Measurements from ENCODE around the gene FAAP24.
"Not testable (repeated sequence)": the region's sequence is repeated elsewhere in the genome, so short reads cannot be mapped to it uniquely, and the experiment has no call there.

FAAP24 gene

DNA sequence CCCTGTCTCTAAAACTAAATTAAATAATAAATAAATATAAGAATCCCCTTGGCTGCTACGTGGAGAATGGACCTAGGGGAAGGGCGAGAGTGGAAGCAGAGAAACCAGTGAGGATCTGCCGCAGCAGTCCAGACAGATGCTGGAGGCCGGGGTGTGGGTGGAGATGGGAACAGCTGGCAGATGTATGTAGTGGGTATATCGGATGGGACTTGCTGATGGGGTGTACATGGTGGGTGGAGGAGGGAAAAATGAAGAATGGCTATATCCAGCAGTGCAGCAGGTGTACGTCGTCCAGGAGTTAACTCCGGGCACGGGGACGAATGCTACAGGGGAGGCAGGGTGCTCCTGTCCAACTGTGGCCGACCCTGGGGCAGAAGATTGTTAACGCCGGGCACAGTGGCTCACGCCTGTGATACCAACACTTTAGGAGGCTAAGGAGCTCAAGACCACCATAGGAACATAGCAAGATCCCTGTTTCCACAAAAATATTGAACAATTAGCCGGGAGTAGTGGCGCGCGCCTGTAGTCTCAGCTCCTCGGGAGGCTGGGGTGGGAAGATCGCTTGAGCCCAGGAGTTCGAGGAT, 938 bp upstream of the FAAP24 start:
- Histone ChIP-seq H3K9ac (ENCODE audit: low read depth, low read length) (no peak overlapping the region), H3K27me3 (ENCODE audit: control insufficient read depth, insufficient read depth, low read length) (no peaks in the 10 kb centered on the region), H3K4me3 (ENCODE audit: low read depth, low read length) (peak overlapping the region; percentile 78), H3K27ac (ENCODE audit: low read depth, low read length) (no peak overlapping the region), H3K9me3 (ENCODE audit: control insufficient read depth, insufficient read depth, low read length) (no peaks in the 10 kb centered on the region), H3K4me1 (ENCODE audit: control insufficient read depth, insufficient read depth, low read length) (no peaks in the 10 kb centered on the region), H3K36me3 (ENCODE audit: control insufficient read depth, insufficient read depth, low read length) (peaks cover 9% of the 10 kb centered on the region; the same call in 1 of the 2 replicates)

DNA sequence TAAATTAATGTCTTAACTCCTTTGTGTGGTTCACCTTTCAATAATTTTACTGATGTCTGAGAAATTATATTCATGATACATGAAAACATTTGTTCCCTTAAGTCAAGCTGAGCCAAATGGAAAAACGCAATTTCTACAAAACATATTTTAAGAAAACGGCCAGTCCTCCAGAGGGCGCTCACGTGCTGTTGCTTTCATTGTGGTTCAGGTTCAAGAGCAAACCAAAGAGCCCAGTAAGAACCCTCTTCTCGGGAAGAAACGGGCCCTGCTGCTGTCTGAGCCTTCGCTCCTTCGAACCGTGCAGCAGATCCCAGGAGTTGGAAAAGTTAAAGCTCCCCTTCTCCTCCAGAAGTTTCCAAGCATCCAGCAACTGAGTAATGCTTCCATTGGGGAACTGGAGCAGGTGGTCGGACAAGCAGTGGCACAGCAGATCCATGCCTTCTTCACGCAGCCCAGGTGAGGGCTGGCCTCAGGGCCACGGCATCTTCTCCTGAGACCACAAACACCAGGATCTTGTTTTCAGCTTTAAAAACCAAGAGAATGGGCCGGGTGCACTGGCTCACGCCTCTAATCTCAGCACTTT, 4.3 kb downstream of the FAAP24 start:
- Histone ChIP-seq H3K27ac (ENCODE audit: low read depth, low read length) (no peak overlapping the region), H3K9ac (ENCODE audit: low read depth, low read length) (no peak overlapping the region), H3K27me3 (ENCODE audit: control insufficient read depth, insufficient read depth, low read length) (no peaks in the 10 kb centered on the region), H3K9me3 (ENCODE audit: control insufficient read depth, insufficient read depth, low read length) (no peaks in the 10 kb centered on the region), H3K4me3 (ENCODE audit: low read depth, low read length) (no peak overlapping the region), H3K36me3 (ENCODE audit: control insufficient read depth, insufficient read depth, low read length) (peaks cover 29% of the 10 kb centered on the region), H3K4me1 (ENCODE audit: control insufficient read depth, insufficient read depth, low read length) (no peaks in the 10 kb centered on the region)

DNA sequence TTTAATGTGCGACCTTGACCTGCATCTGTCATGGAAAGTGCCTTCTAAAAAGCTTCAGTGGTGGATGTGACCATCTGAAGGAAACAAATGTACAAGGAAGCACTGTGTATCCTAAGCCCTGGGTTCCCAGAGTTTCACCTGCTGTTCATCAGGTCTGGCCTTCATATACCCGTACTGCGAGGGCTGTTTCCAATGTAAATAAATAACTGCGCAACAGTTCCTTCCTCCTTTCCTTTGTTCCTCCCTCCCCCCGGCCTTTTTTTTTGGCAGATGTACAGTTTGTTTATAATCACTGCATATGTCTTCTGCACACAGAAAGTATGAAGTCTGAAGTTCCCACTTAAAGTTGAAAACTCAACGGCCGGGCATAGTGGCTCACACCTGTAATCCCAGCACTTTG, 5.2 kb downstream of the FAAP24 start:
- peaks cover 29% of the 10 kb centered on the region for H3K36me3 ChIP-seq (ENCODE audit: control insufficient read depth, insufficient read depth, low read length)
- H3K27me3 ChIP-seq (ENCODE audit: control insufficient read depth, insufficient read depth, low read length): no peaks in the 10 kb centered on the region
- no peak overlapping the region for H3K4me3 ChIP-seq (ENCODE audit: low read depth, low read length)
- H3K4me1 ChIP-seq (ENCODE audit: control insufficient read depth, insufficient read depth, low read length): no peaks in the 10 kb centered on the region
- H3K9me3 ChIP-seq (ENCODE audit: control insufficient read depth, insufficient read depth, low read length): no peaks in the 10 kb centered on the region
- H3K27ac ChIP-seq (ENCODE audit: low read depth, low read length): no peak overlapping the region
- no peak overlapping the region for H3K9ac ChIP-seq (ENCODE audit: low read depth, low read length)

DNA sequence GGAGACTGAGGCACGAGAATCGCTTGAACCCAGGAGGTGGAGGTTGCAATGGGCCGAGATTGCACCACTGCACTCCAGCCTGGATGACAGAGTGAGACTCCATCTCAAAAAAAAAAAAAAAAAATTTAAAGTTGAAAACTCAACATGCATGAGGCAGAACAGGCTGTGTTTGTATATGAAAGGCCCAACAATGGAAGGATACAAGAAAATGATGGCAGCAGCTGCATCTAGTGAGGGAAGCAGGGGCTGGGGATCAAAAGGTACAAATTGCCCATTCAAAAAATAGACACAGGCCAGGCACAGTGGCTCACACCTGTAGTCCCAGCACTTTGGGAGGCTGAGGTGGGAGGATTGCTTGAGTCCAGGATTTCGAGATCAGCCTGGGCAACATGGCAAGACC, 5.8 kb downstream of the FAAP24 start:
- H3K4me1 ChIP-seq (ENCODE audit: control insufficient read depth, insufficient read depth, low read length); H3K9me3 ChIP-seq (ENCODE audit: control insufficient read depth, insufficient read depth, low read length); H3K9ac ChIP-seq (ENCODE audit: low read depth, low read length); H3K27me3 ChIP-seq (ENCODE audit: control insufficient read depth, insufficient read depth, low read length); H3K27ac ChIP-seq (ENCODE audit: low read depth, low read length); H3K4me3 ChIP-seq (ENCODE audit: low read depth, low read length): not testable (repeated sequence)
- peaks cover 29% of the 10 kb centered on the region for H3K36me3 ChIP-seq (ENCODE audit: control insufficient read depth, insufficient read depth, low read length)

DNA sequence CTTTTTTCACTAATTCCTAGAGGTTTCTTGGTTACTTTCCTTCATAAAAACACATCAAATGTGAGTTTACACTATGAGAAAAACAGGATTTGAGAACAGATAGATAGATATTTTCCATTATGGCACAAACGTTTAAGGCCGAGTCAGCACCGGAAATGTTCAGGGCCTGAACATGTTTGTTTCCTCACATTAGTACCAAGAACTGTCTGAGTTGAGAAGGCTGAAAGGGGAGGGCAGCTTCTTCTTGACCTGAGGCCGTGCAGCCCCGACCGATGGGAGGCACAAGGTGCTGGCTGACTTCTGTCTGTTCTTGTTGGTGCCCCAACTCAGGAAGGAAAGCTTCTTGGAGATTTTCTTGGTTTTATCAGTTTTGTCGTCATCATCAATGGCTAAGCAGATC, 7.8 kb downstream of the FAAP24 start:
- H3K27me3 ChIP-seq (ENCODE audit: control insufficient read depth, insufficient read depth, low read length); H3K4me3 ChIP-seq (ENCODE audit: low read depth, low read length); H3K4me1 ChIP-seq (ENCODE audit: control insufficient read depth, insufficient read depth, low read length); H3K9ac ChIP-seq (ENCODE audit: low read depth, low read length); H3K27ac ChIP-seq (ENCODE audit: low read depth, low read length); H3K9me3 ChIP-seq (ENCODE audit: control insufficient read depth, insufficient read depth, low read length): not testable (repeated sequence)
- H3K36me3 ChIP-seq (ENCODE audit: control insufficient read depth, insufficient read depth, low read length): peaks cover 34% of the 10 kb centered on the region

DNA sequence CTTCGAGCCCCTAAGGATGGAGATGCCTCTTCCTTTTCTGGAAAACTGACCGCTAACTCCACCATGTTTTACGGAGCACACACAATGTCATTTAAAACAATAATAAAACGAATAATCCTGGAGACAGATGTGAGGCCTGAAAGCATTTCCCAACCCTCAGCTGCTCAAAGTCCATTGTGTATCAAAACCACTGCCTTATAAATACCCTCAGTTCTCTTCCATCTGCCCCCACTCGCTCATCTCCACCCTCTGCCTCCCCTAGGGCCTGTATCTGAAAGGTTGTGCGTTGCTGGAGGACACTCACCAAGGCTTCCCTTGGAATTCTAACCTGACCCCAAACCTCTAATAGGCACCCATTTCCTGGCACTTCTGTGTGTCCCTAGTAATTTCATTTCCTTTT, 10.4 kb downstream of the FAAP24 start:
- H3K9me3 ChIP-seq (ENCODE audit: control insufficient read depth, insufficient read depth, low read length); H3K27me3 ChIP-seq (ENCODE audit: control insufficient read depth, insufficient read depth, low read length); H3K9ac ChIP-seq (ENCODE audit: low read depth, low read length); H3K4me1 ChIP-seq (ENCODE audit: control insufficient read depth, insufficient read depth, low read length); H3K27ac ChIP-seq (ENCODE audit: low read depth, low read length); H3K4me3 ChIP-seq (ENCODE audit: low read depth, low read length): not testable (repeated sequence)
- H3K36me3 ChIP-seq (ENCODE audit: control insufficient read depth, insufficient read depth, low read length): peaks cover 41% of the 10 kb centered on the region

DNA sequence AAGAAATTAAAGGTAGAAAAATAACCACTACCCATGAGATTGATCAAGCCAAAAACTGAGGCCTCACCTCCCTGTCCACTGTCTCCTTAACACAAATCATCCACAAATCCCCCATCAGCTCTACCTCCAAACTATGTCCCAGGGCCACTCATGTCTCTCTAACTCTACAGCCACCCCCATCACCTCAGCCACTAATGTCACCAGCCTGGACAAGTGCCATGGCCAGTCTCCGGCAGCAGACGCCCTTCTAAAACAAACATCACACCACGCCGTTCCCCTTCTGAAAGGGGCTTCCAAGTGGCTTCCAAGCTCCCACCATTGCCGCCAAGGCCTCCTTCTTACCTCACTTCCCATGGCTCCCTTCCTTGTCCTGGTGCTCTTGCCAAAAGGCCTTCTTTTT, 16.2 kb downstream of the FAAP24 start:
- H3K27ac ChIP-seq (ENCODE audit: low read depth, low read length); H3K4me1 ChIP-seq (ENCODE audit: control insufficient read depth, insufficient read depth, low read length); H3K27me3 ChIP-seq (ENCODE audit: control insufficient read depth, insufficient read depth, low read length); H3K9ac ChIP-seq (ENCODE audit: low read depth, low read length); H3K4me3 ChIP-seq (ENCODE audit: low read depth, low read length); H3K9me3 ChIP-seq (ENCODE audit: control insufficient read depth, insufficient read depth, low read length): not testable (repeated sequence)
- H3K36me3 ChIP-seq (ENCODE audit: control insufficient read depth, insufficient read depth, low read length): peaks cover 52% of the 10 kb centered on the region

DNA sequence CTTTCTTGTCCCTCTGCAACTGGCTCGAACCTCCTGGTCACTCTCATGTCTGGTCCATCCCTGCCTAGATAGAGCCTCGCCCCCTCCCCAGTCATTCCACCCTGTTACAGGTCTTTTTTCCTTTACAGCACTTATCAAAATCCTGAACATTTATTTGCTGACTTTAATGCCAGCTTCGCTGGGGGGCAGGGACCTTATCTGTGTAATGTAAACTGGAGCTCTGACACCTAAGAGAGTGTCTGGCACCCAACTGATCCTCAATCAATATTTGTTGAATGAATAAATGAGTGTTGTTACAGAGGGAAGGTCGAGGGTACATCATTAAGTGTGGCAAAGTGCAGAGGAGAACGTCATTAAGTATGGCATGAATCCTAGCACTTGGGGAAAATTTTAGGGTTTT, 16.7 kb downstream of the FAAP24 start:
- Histone ChIP-seq H3K9me3 (ENCODE audit: control insufficient read depth, insufficient read depth, low read length) (no peaks in the 10 kb centered on the region), H3K4me3 (ENCODE audit: low read depth, low read length) (no peak overlapping the region), H3K9ac (ENCODE audit: low read depth, low read length) (no peak overlapping the region), H3K27ac (ENCODE audit: low read depth, low read length) (no peak overlapping the region), H3K4me1 (ENCODE audit: control insufficient read depth, insufficient read depth, low read length) (no peaks in the 10 kb centered on the region), H3K27me3 (ENCODE audit: control insufficient read depth, insufficient read depth, low read length) (no peaks in the 10 kb centered on the region), H3K36me3 (ENCODE audit: control insufficient read depth, insufficient read depth, low read length) (peaks cover 55% of the 10 kb centered on the region)

DNA sequence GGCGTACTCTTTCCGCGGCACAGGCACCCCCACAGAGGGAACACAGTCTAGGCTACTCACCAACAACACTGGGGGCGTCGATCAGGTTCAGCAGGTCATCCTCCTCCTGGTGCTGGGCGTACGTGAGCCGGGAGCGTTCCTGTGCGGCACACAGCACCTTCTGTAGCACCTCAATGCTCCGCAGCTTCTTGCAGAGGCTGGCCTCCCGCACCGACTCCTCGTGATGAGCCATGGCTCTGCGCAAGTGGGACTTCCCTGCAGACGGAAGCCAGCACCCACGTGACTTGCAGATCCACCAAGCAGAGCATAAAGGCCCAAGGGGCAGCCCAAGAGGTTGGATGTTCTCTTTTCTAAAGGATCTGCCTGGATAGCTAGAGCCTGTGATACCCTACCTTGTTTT, 23.9 kb downstream of the FAAP24 start:
- H3K4me3 ChIP-seq (ENCODE audit: low read depth, low read length); H3K27ac ChIP-seq (ENCODE audit: low read depth, low read length); H3K27me3 ChIP-seq (ENCODE audit: control insufficient read depth, insufficient read depth, low read length); H3K9ac ChIP-seq (ENCODE audit: low read depth, low read length); H3K9me3 ChIP-seq (ENCODE audit: control insufficient read depth, insufficient read depth, low read length); H3K4me1 ChIP-seq (ENCODE audit: control insufficient read depth, insufficient read depth, low read length): not testable (repeated sequence)
- H3K36me3 ChIP-seq (ENCODE audit: control insufficient read depth, insufficient read depth, low read length): peaks cover 59% of the 10 kb centered on the region

DNA sequence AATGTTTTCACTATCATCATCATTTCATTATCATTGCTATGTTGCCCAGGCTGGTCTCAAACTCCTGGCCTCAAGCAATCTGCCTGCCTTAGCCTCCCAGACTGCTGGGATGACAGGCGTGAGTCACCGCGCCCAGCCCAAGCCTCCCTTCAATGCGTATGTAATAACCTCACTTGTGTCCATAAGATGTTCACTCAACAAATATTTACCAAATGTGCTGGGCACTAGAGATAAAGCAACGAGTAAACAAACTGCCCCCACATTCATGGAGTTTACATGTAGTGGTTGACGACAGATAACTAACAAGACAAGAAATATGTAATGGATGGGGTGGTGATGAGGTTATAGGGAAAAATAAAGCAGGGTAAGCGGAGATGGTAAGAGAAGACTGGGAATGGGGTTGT, 25.0 kb downstream of the FAAP24 start:
- H3K4me3 ChIP-seq (ENCODE audit: low read depth, low read length); H3K27ac ChIP-seq (ENCODE audit: low read depth, low read length); H3K27me3 ChIP-seq (ENCODE audit: control insufficient read depth, insufficient read depth, low read length); H3K4me1 ChIP-seq (ENCODE audit: control insufficient read depth, insufficient read depth, low read length); H3K9ac ChIP-seq (ENCODE audit: low read depth, low read length); H3K9me3 ChIP-seq (ENCODE audit: control insufficient read depth, insufficient read depth, low read length): not testable (repeated sequence)
- H3K36me3 ChIP-seq (ENCODE audit: control insufficient read depth, insufficient read depth, low read length): peaks cover 57% of the 10 kb centered on the region

DNA sequence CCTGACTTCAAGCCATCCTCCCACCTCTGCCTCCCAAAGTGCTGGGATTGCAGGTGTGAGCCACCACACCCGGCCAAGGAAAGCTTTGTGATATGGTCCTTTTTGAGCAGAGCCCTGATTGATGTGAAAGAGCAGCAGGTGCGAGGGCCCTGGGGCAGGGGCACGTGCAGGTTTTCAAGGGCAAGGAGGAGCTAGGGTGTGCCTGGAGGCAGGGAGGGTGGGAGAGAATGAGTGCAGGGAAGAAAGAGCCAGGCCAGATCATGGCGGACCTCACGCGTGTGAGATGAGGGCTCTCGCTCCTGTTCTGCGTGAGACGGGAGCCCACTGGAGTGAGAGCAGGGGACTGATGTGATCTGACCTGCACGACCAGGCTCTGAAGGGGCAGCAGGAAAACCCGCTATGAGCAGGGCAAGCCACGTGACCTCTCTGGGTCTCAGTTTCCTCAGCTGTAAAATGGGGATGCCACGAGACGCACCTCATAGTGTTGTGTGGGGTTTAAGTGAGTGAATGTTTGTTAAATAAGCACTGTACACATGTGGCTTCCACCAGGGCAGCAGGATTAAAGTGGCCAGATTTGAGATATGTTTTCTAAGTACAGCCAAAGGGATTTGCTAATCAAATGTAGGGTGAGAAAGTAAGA, 25.8 kb downstream of the FAAP24 start:
- Histone ChIP-seq H3K27ac (ENCODE audit: low read depth, low read length) (no peak overlapping the region), H3K4me1 (ENCODE audit: control insufficient read depth, insufficient read depth, low read length) (no peaks in the 10 kb centered on the region), H3K9me3 (ENCODE audit: control insufficient read depth, insufficient read depth, low read length) (no peaks in the 10 kb centered on the region), H3K4me3 (ENCODE audit: low read depth, low read length) (no peak overlapping the region), H3K9ac (ENCODE audit: low read depth, low read length) (no peak overlapping the region), H3K27me3 (ENCODE audit: control insufficient read depth, insufficient read depth, low read length) (no peaks in the 10 kb centered on the region), H3K36me3 (ENCODE audit: control insufficient read depth, insufficient read depth, low read length) (peaks cover 63% of the 10 kb centered on the region)
